ENCODE results near the gene C22orf31. TPM values are rescaled to one million over a fixed set of nuclear protein-coding genes. Genes with fewer than 3 reads are reported as not detected.

C22orf31 gene
- total RNA-seq, result not detected
- not detected for polyA plus RNA-seq (2013, experiment 1 of 2)
- polyA plus RNA-seq (2013, experiment 2 of 2), result not detected
- long read RNA-seq, experiment 1, result 0 reads
- long read RNA-seq, experiment 2, result 0 reads
- long read RNA-seq, experiment 3, result 0 reads
- long read RNA-seq, experiment 4, result 0 reads

GRCh38 chr22:29061773-29062172 is at the start of gene C22orf31:
TSS of gene C22orf31 (minus strand) at chr22:29061831. CDS start at chr22:29061792, 39 bp downstream.
- DNase-seq, result no peak
- Histone ChIP-seq H3K9ac (ENCODE audit: extremely low read depth, low read length, poor library complexity, severe bottlenecking) (no peak within 1 kb of the TSS), H3K4me1 (ENCODE audit: control insufficient read depth, insufficient read depth, low read length) (peaks cover 10% of the 10 kb centered on the region), H3K4me3 (ENCODE audit: low read length) (no peak within 1 kb of the TSS), H3K27me3 (ENCODE audit: control insufficient read depth, insufficient read depth, low read length, poor library complexity, severe bottlenecking) (no peaks in the 10 kb centered on the region), H3K36me3 (ENCODE audit: control insufficient read depth, insufficient read depth, low read length) (no peaks in the 10 kb centered on the region), H3K27ac (ENCODE audit: low read depth, low read length) (no peak within 1 kb of the TSS), H3K9me3 (ENCODE audit: control insufficient read depth, low read length) (no peaks in the 10 kb centered on the region)
- WGBS, 2 experiments (ENCODE audit: insufficient coverage in 1 of 2, insufficient read length in 1 of 2), result 84 to 100% methylated on average over 1 of the region's 2 CpGs
- no peak for TF ChIP-seq CTCF (conservative IDR thresholded peaks at IDR 0.05)
- Mint-ChIP-seq H3K4me3 (no peak within 1 kb of the TSS), H3K4me1 (peaks cover 26% of the 10 kb centered on the region), H3K27me3 (ENCODE audit: insufficient read depth) (no peaks in the 10 kb centered on the region), H3K36me3 (ENCODE audit: low read depth) (no peaks in the 10 kb centered on the region), H3K27ac (no peak within 1 kb of the TSS), H3K9me3 (no peaks in the 10 kb centered on the region)

- Mint-ChIP-seq H3K4me1 (peaks cover 12% of the 10 kb centered on the region), H3K27ac (no peak overlapping the region), H3K27me3 (ENCODE audit: insufficient read depth) (no peaks in the 10 kb centered on the region), H3K4me3 (no peak overlapping the region), H3K36me3 (ENCODE audit: low read depth) (no peaks in the 10 kb centered on the region), H3K9me3 (no peaks in the 10 kb centered on the region)
- Histone ChIP-seq H3K27ac (ENCODE audit: low read depth, low read length) (no peak overlapping the region), H3K9ac (ENCODE audit: extremely low read depth, low read length, poor library complexity, severe bottlenecking) (no peak overlapping the region), H3K9me3 (ENCODE audit: control insufficient read depth, low read length) (no peaks in the 10 kb centered on the region), H3K27me3 (ENCODE audit: control insufficient read depth, insufficient read depth, low read length, poor library complexity, severe bottlenecking) (no peaks in the 10 kb centered on the region), H3K36me3 (ENCODE audit: control insufficient read depth, insufficient read depth, low read length) (no peaks in the 10 kb centered on the region), H3K4me1 (ENCODE audit: control insufficient read depth, insufficient read depth, low read length) (no peaks in the 10 kb centered on the region), H3K4me3 (ENCODE audit: low read length) (no peak overlapping the region)
- no peak for DNase-seq
- no peak for TF ChIP-seq CTCF (conservative IDR thresholded peaks at IDR 0.05)
- 90 to 96% methylated on average over 1 of the region's 3 CpGs for WGBS, 2 experiments (ENCODE audit: insufficient coverage in 1 of 2, insufficient read length in 1 of 2)
Measured at GRCh38 chr22:29110946-29111345, 49.3 kb upstream of the C22orf31 start.

- Histone ChIP-seq H3K4me3 (ENCODE audit: low read length) (no peak overlapping the region), H3K27me3 (ENCODE audit: control insufficient read depth, insufficient read depth, low read length, poor library complexity, severe bottlenecking) (no peaks in the 10 kb centered on the region), H3K4me1 (ENCODE audit: control insufficient read depth, insufficient read depth, low read length) (no peaks in the 10 kb centered on the region), H3K9ac (ENCODE audit: extremely low read depth, low read length, poor library complexity, severe bottlenecking) (no peak overlapping the region), H3K27ac (ENCODE audit: low read depth, low read length) (no peak overlapping the region), H3K9me3 (ENCODE audit: control insufficient read depth, low read length) (no peaks in the 10 kb centered on the region), H3K36me3 (ENCODE audit: control insufficient read depth, insufficient read depth, low read length) (no peaks in the 10 kb centered on the region)
- Mint-ChIP-seq H3K4me1 (peaks cover 12% of the 10 kb centered on the region), H3K27ac (peak overlapping the region; percentile 5), H3K9me3 (no peaks in the 10 kb centered on the region), H3K4me3 (no peak overlapping the region), H3K27me3 (ENCODE audit: insufficient read depth) (no peaks in the 10 kb centered on the region), H3K36me3 (ENCODE audit: low read depth) (no peaks in the 10 kb centered on the region)
- DNase-seq, result no peak
- TF ChIP-seq CTCF (conservative IDR thresholded peaks at IDR 0.05), result no peak
- WGBS, 2 experiments (ENCODE audit: insufficient coverage in 1 of 2, insufficient read length in 1 of 2), result 91 to 94% methylated on average over 4 of the region's 4 CpGs
Measured at GRCh38 chr22:29109822-29110221, 48.2 kb upstream of the C22orf31 start.
